ENCODE measurements around the gene COQ8A.

GRCh38 chr1:226979115-226979516 lies 39.0 kb downstream of the COQ8A start:
- no peak for TF ChIP-seq YY1 (IDR thresholded peaks at IDR 0.05; ENCODE audit: insufficient read depth, insufficient read length)
- TF ChIP-seq SUZ12 (IDR thresholded peaks at IDR 0.05; ENCODE audit: extremely low read depth, insufficient read depth, insufficient read length): no peak
- no peak for TF ChIP-seq ZNF274 (IDR thresholded peaks at IDR 0.05; ENCODE audit: low read depth, low read length)
